SK-N-MC (cell line): ENCODE data around the gene GORASP1.

Experiments
- EZH2 ChIP-seq: fragments of 200-600 bp; sonication (generic); IDR thresholded peaks from one replicate; pipeline ENCODE4 v1.6.1; 2017; ENCODE audit warnings: antibody characterized with exemption
- POLR2AphosphoS5 ChIP-seq: IDR thresholded peaks from 2 replicates; pipeline ENCODE4 v1.6.1; 2012; ENCODE audit warnings: mild to moderate bottlenecking, low read depth, low read length, borderline replicate concordance

GRCh38 chr3:39096775-39097174 lies 10.7 kb downstream of the GORASP1 start:
- TF ChIP-seq EZH2 (no peak), POLR2AphosphoS5 (no peak)
